GM13977 (cell line): ENCODE results near the gene HOMEZ.

Experiments
- DNase-seq: peaks from one replicate; pipeline ENCODE4 v3.0.0; 2012; ENCODE audit warnings: low spot score
- in situ Hi-C: fragments of 300-500 bp; cut with MboI; formaldehyde crosslinking; loops from one replicate; pipeline ENCODE4 v1.12.0; 2022; ENCODE audit warnings: low sequenced_read_pairs, low pct_unique_long_range_greater_than_20kb, mixed read lengths, inconsistent platforms; ENCODE audit not compliant: unreplicated experiment
- TF ChIP-seq, protein P1 (sequence below): IDR thresholded peaks from 2 replicates; pipeline ENCODE4 v1.5.1; 2012; ENCODE audit warnings: mild to moderate bottlenecking, control low read depth; ENCODE audit not compliant: insufficient read depth; ENCODE audit errors: extremely low read depth, missing control alignments

Gene HOMEZ

DNA sequence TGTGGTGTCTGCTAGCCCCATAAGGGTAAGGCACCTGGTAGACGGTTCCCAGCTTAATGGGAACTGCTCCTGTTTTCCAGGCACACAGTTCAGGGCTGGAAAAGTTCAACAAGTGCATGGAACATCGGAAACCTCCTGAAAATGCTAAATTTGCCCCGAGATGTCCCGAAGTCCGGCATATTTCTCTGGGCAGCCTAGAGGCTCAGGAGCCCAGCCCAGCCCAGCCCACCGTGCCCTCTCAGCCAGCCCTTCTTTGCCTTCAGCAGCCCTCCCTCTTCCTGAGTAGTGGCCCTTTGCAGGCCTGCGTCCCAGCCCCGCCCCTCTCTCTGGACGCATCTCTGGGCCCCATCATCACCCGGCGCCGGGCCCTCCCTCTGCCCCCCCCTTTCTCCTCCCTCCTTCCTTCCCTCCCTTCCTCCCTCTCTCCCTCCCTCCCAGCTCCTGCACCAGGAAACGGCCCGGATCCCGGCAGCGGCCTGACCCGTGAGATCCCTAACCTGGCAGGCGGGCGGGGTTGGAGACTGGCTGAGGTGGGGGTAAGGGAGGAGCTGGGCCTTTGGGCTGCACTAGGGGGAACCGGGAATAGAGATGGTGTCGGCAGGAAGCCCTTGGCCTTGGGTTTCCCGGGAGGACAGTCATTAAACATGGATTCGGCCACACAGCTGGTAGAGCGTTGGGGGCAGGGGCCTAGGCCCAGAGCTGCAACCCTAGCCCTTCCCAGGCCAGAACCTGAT, 20.6 kb upstream of the HOMEZ start, which contains the start of gene BCL2L2:
BCL2L2 (plus strand) TSS at position 422 of the 734 bp plus-strand sequence. CDS start 935 bp downstream, outside the sequence.
- DNase-seq: peak; percentile 80
- in situ Hi-C loops: no loop called here
- TF ChIP-seq, protein P1, sequence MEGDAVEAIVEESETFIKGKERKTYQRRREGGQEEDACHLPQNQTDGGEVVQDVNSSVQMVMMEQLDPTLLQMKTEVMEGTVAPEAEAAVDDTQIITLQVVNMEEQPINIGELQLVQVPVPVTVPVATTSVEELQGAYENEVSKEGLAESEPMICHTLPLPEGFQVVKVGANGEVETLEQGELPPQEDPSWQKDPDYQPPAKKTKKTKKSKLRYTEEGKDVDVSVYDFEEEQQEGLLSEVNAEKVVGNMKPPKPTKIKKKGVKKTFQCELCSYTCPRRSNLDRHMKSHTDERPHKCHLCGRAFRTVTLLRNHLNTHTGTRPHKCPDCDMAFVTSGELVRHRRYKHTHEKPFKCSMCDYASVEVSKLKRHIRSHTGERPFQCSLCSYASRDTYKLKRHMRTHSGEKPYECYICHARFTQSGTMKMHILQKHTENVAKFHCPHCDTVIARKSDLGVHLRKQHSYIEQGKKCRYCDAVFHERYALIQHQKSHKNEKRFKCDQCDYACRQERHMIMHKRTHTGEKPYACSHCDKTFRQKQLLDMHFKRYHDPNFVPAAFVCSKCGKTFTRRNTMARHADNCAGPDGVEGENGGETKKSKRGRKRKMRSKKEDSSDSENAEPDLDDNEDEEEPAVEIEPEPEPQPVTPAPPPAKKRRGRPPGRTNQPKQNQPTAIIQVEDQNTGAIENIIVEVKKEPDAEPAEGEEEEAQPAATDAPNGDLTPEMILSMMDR: no peak

GRCh38 chr14:23302290-23303225, 16.6 kb upstream of the HOMEZ start, which contains the start of gene PPP1R3E:
Gene PPP1R3E (minus strand): TSS chr14:23302859. CDS start chr14:23302576, 283 bp downstream.
- in situ Hi-C loops: no loop called here
- TF ChIP-seq, protein P1: no peak
- DNase-seq: peak; percentile 82

DNA sequence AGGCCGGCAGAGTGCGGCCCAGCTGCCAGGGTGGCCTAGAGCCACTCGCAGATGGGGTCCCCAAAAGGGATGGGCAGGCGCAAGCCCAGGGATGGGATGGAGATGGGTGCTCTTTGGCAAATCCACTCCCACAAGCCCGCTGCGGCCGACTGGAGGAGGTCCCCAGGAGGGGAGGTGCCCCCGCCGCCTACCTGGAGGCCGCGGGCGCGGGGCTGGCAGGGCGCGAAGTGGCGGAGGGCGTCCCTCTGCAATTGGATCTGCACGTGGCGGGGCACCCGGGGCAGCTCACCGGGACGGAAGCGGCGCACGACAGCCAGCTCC, 16.0 kb upstream of the HOMEZ start:
- in situ Hi-C loops: no loop called here
- DNase-seq: no peak
- TF ChIP-seq, protein P1: no peak

- in situ Hi-C loops: no loop called here
- TF ChIP-seq, protein P1: peak; percentile 97
- peak; percentile 99 for DNase-seq
Observed at GRCh38 chr14:23301288-23301968, 15.5 kb upstream of the HOMEZ start.

GRCh38 chr14:23300687-23301223, 14.8 kb upstream of the HOMEZ start:
- DNase-seq: no peak
- in situ Hi-C loops: no loop called here
- TF ChIP-seq, protein P1: no peak
